ENCODE measurements around the gene LMAN2. TPM values are rescaled to one million over a fixed set of nuclear protein-coding genes. Genes with fewer than 3 reads are reported as not detected.

Gene LMAN2, protein sequence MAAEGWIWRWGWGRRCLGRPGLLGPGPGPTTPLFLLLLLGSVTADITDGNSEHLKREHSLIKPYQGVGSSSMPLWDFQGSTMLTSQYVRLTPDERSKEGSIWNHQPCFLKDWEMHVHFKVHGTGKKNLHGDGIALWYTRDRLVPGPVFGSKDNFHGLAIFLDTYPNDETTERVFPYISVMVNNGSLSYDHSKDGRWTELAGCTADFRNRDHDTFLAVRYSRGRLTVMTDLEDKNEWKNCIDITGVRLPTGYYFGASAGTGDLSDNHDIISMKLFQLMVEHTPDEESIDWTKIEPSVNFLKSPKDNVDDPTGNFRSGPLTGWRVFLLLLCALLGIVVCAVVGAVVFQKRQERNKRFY
- total RNA-seq, result 10 to 100 TPM; 72.4 to 95.7 TPM
- long read RNA-seq, donor 1, transcript LMAN2-201 (8 exons, 1,800 nt), result major isoform, 90 of 101 reads
- long read RNA-seq, donor 1, partial matches to known transcripts, result 8 of 101 reads
- long read RNA-seq, donor 1, other reads (novel, unspliced or antisense), result 3 of 101 reads
- long read RNA-seq, donor 2, transcript LMAN2-201 (8 exons, 1,800 nt), result major isoform, 511 of 539 reads
- long read RNA-seq, donor 2, partial matches to known transcripts, result 11 of 539 reads
- long read RNA-seq, donor 2, other reads (novel, unspliced or antisense), result 12 of 539 reads

- intact Hi-C loops (cut with DNase I), result no loop called here
- DNase-seq (ENCODE audit: low spot score), result peak; percentile 97
Measured at GRCh38 chr5:177351392-177352329, at the start of gene LMAN2. Gene LMAN2, minus strand, starts transcription at chr5:177351668. Its CDS starts 21 bp downstream, at chr5:177351647.

GRCh38 chr5:177399997-177400868, 48.8 kb upstream of the LMAN2 start, which contains the start of gene PFN3:
Gene PFN3, minus strand, starts transcription at chr5:177400661. Its CDS starts 85 bp downstream, at chr5:177400576.
- no peak for DNase-seq (ENCODE audit: low spot score)
- intact Hi-C loops (cut with DNase I), result loop anchor here in 1 of 2 donors (5.0 kb wide), 1 partner anchor 52 kb away; no protein-coding TSS in a partner anchor

- intact Hi-C loops (cut with DNase I), result no loop called here
- DNase-seq (ENCODE audit: low spot score), result no peak
Measured at GRCh38 chr5:177397875-177398390, 46.5 kb upstream of the LMAN2 start.

DNA sequence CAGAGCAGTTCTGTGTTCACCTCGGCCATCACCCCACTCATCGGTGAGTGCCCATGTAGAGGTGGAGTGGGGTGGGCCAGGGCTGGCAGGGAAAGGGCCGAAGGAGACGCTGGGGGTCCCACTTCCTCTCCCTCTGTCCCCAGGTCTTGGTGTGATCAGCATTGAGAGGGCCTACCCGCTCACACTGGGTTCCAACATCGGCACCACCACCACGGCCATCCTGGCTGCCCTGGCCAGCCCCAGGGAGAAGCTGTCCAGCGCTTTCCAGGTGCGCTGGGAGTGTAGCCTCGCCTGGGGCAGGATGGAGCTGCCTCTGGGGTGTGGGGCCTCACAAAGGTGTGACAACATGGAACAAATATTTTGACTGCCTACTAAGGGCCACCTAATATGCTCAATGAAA, 45.3 kb upstream of the LMAN2 start:
- no peak for DNase-seq (ENCODE audit: low spot score)
- intact Hi-C loops (cut with DNase I), result no loop called here

GRCh38 chr5:177396078-177396477, 44.6 kb upstream of the LMAN2 start:
- intact Hi-C loops (cut with DNase I), result no loop called here
- DNase-seq (ENCODE audit: low spot score), result no peak

GRCh38 chr5:177393990-177394389, 42.5 kb upstream of the LMAN2 start:
- intact Hi-C loops (cut with DNase I), result loop anchor here (2.0 to 5.0 kb wide), 2 partner anchors 103 to 107 kb away; partner anchors contain the start of gene PDLIM7 (in 1 of the 2)
- no peak for DNase-seq (ENCODE audit: low spot score)

GRCh38 chr5:177393206-177393765, 41.8 kb upstream of the LMAN2 start:
- no peak for DNase-seq (ENCODE audit: low spot score)
- intact Hi-C loops (cut with DNase I), result loop anchor here (2.0 to 5.0 kb wide), 2 partner anchors 104 to 108 kb away; partner anchors contain the start of gene PDLIM7 (in 1 of the 2)

- DNase-seq (ENCODE audit: low spot score), result no peak
- intact Hi-C loops (cut with DNase I), result loop anchor here (2.0 to 5.0 kb wide), 2 partner anchors 105 to 108 kb away; partner anchors contain the start of gene PDLIM7 (in 1 of the 2)
Measured at GRCh38 chr5:177392765-177393164, 41.3 kb upstream of the LMAN2 start.

DNA sequence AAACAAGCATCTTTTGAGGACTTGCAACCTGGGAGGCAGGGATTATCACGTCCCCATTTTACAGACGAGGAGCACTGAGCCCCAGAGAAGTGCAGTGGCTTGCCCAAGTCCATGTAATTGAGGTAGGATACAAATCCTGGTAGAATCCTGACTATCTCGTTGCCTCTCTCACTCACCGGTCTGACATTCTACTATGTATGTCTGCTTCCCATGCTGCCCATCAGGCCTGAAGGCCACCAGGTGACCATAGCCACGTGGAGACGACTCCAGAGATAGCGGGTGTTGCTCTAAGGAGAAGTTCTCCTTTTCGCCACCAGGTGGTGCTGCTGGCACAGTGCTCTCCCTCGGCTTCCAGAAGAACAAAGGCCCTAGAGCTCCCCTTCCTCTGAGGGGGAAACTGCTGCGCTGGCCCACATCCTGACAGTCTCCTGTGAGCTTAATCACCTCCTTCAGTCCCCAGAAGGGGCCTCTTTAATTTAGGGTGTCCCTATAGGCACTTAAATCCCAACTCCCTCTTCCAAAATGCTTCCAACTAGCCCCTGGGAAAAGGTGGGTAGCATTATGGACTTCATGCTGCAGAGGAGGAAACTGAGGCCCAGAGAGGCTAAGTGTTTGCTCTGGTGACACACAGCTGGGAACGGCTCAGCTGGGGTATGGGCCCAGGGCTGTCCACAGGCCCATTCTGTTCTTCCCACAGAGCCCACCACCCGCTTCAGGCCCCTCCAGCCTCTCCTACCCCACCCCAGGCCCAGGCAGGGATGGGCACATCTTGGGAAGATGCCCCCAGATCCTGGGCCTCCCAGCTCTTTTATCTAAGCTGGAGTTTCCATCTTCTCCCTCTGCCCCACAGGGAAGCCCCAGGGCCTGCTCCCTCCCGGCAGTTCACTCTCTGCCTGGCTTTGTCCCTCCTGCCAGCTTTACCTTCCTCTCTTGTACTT, 39.2 kb upstream of the LMAN2 start:
- DNase-seq (ENCODE audit: low spot score), result peak; percentile 91
- intact Hi-C loops (cut with DNase I), result loop anchor here in 1 of 2 donors (5.0 kb wide), 1 partner anchor 107 kb away; the partner anchor contains the start of gene PDLIM7

GRCh38 chr5:177389241-177390169, 38.0 kb upstream of the LMAN2 start:
- intact Hi-C loops (cut with DNase I), result loop anchor here in 1 of 2 donors (5.0 to 10.0 kb wide), 2 partner anchors 75 to 108 kb away; partner anchors contain the start of genes MXD3 and PDLIM7
- no peak for DNase-seq (ENCODE audit: low spot score)

DNA sequence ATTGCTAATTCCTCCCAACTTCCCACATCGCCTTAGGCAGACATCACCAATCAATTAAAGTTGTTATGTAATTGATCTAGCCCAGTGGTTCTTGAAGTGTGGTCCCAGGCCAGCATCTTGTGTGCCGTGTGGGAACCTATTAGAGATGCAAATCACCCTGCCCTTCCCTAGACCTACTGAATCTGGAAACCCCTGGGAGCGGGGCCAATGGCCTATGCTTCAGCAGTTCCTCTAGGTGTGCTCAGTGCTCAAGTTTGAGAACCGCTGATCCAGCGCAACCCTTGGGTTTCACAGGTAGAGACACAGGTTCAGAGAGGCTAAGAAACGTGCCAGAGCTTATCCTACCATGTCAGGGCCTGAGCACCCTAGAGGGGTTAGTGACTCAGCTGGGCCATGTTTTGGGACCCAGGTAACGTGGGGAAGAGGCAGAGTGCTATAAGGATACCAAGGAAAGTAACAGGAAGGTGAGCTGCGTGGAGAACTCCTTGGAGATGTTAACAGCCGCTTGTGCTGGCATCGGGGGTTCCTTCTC, 37.1 kb upstream of the LMAN2 start:
- intact Hi-C loops (cut with DNase I), result loop anchor here (1.0 to 10.0 kb wide), 2 partner anchors 18 to 74 kb away; partner anchors contain the start of gene MXD3 (in 1 of the 2)
- DNase-seq (ENCODE audit: low spot score), result no peak

GRCh38 chr5:177387405-177387804, 35.9 kb upstream of the LMAN2 start:
- no peak for DNase-seq (ENCODE audit: low spot score)
- intact Hi-C loops (cut with DNase I), result loop anchor here in 1 of 2 donors (10.0 kb wide), 1 partner anchor 73 kb away; the partner anchor contains the start of gene MXD3

DNA sequence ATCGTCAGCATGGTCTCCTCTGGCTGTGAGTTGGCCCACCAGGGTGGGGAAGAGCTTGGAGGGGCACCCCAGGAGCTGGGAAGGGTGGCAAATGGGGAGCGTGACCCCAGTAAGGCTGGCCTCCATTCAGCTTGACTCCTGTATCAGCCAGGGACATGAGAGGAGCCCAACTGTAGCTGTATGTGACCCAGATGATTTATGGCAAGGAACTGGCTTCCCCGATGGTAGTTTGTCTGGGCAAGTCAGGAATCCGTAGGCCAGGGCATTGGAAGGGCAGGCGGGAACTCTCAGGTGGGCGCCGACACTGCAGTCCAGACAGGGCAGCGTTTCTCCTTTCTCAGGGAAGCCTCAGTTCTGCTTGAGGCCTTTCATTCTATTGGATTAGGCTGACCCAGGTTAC, 35.1 kb upstream of the LMAN2 start:
- intact Hi-C loops (cut with DNase I), result loop anchor here in 1 of 2 donors (10.0 kb wide), 1 partner anchor 72 kb away; the partner anchor contains the start of gene MXD3
- DNase-seq (ENCODE audit: low spot score), result no peak

GRCh38 chr5:177385720-177386119, 34.3 kb upstream of the LMAN2 start:
- DNase-seq (ENCODE audit: low spot score), result no peak
- intact Hi-C loops (cut with DNase I), result loop anchor here in 1 of 2 donors (10.0 kb wide), 1 partner anchor 71 kb away; the partner anchor contains the start of gene MXD3

DNA sequence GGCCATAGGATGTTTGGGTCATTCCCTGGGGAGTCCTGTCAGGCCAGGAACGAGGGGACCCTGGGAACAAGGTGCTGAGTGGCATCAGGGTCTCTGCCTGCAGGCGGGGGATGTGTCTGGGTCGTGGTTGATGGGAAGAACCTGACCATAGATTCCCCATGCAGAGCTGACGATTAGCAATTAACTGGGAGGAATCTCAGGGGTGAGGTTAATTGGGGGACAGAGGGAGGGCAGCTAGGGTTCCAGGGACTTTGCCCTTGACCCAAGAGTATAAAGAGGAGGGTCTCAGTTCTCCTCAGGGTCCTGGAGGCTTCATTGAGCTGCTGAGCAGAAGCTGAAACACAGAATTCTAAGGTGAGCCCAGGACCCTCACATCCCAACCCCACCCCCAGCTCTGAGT, 32.7 kb upstream of the LMAN2 start, which contains the start of gene SLC34A1:
TSS of gene SLC34A1 (plus strand) at position 301 of the 400 bp plus-strand sequence. CDS start 1,308 bp downstream, outside the sequence.
- no peak for DNase-seq (ENCODE audit: low spot score)
- intact Hi-C loops (cut with DNase I), result loop anchor here in 1 of 2 donors (10.0 kb wide), 1 partner anchor 69 kb away; the partner anchor contains the start of gene MXD3
